Measurements from ENCODE around the gene TAF1A. TPM values are rescaled to one million over a fixed set of nuclear protein-coding genes. Genes with fewer than 3 reads are reported as not detected.

The TAF1A gene
- polyA plus RNA-seq (2011; rRNA removed) (4.9 and 7.3 TPM in 2 replicates), polyA minus RNA-seq (2011; rRNA and poly(A)+ RNA removed) (1.5 and 3.6 TPM in 2 replicates)

DNA sequence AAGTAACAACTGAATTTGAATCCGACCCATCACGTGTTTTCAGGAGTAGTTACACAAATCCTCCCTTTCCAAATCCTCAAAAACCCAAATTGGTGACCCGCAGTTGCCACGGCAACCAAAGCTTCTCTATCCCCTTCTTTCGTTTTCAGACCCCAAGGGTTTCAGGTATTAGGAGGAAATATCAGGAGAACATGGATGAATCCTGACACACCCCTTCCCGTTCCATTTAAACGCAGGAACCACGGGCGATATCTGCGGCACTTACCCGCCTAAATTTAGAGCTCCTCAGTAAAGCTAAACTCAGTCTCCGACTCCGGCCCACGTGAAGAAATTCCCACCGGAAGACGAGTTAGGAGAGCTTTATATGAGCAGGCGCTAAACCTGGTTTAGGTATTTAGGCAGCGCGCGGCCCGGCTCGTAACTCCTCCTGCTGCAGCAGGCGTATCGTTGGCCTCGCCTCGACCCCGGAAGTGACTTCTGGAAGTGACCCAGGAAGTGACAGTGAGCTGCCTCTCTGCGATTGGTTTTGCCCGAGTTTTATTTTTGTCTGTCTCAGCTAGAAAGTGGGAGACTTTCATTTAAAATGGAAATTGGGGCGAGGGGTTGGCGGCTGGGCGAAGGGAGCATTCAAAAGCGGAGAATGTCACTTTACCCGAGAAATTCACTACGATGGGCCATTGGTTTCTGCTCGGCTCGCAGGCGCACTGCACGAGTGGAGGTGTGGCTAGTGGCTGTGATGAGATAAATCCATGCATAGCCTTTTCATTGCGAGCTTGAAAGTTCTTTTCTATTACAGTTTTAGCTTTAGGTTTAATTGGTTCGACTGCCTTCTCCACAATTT, at the start of gene TAF1A:
TAF1A (minus strand) TSS at position 472 of the 841 bp plus-strand sequence.
- DNase-seq (ENCODE audit: low read depth, low spot score): peak; percentile 42
- H3K9me3 ChIP-seq (ENCODE audit: control insufficient read depth, insufficient read depth, low read length): no peaks in the 10 kb centered on the region
- ChIA-PET CTCF (interaction anchor here (1.0 to 2.1 kb wide), 3 partner anchors 37 to 124 kb away, joined by 4 to 13 read pairs (median 6); no protein-coding TSS in a partner anchor), POLR2A (interaction anchor here (0.8 to 1.2 kb wide), 2 partner anchors 45 to 124 kb away, joined by 3 to 5 read pairs; no protein-coding TSS in a partner anchor)
- TF ChIP-seq, protein P1, sequence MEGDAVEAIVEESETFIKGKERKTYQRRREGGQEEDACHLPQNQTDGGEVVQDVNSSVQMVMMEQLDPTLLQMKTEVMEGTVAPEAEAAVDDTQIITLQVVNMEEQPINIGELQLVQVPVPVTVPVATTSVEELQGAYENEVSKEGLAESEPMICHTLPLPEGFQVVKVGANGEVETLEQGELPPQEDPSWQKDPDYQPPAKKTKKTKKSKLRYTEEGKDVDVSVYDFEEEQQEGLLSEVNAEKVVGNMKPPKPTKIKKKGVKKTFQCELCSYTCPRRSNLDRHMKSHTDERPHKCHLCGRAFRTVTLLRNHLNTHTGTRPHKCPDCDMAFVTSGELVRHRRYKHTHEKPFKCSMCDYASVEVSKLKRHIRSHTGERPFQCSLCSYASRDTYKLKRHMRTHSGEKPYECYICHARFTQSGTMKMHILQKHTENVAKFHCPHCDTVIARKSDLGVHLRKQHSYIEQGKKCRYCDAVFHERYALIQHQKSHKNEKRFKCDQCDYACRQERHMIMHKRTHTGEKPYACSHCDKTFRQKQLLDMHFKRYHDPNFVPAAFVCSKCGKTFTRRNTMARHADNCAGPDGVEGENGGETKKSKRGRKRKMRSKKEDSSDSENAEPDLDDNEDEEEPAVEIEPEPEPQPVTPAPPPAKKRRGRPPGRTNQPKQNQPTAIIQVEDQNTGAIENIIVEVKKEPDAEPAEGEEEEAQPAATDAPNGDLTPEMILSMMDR (IDR thresholded peaks at IDR 0.05; ENCODE audit: low read depth, low read length): no peak
- no peaks in the 10 kb centered on the region for H3K27me3 ChIP-seq (ENCODE audit: control insufficient read depth, insufficient read depth, low read length)
- peak within 1 kb of the TSS; percentile 81 for H3K4me3 ChIP-seq (ENCODE audit: low read depth, low read length)
- H3K27ac ChIP-seq (ENCODE audit: low read depth, low read length): peak within 1 kb of the TSS; percentile 41

GRCh38 chr1:222634180-222635013, 44.7 kb upstream of the TAF1A start:
- CTCF ChIA-PET: interaction anchor here (0.6 to 5.9 kb wide), 30 partner anchors 10 to 179 kb away, joined by 3 to 134 read pairs (median 4); partner anchors contain the start of gene TAF1A

DNA sequence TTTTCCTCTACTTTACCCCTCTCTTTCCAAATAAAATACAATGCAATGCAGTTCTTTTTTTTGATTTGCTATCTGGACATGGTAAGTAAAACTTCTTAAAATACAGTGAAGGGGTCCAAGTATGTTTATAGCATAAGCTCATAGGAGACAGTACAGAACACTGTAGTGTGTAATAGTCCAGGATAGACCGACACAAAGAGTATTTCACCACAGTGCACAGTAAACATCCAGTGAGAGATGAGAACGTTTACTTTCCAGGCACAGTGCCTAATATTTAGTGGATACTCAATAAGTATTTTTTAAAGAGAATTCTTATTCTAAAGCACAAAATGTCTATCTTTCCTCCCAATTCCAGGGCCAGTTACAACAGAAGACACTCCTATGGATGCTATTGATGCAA, 43.0 kb upstream of the TAF1A start:
- no peak overlapping the region for H3K27ac ChIP-seq (ENCODE audit: low read depth, low read length)
- H3K4me3 ChIP-seq (ENCODE audit: low read depth, low read length): no peak overlapping the region
- ChIA-PET CTCF (interaction anchor here (5.9 kb wide), 1 partner anchor 168 kb away, joined by 134 read pairs; no protein-coding TSS in a partner anchor), POLR2A (no interaction called here)
- DNase-seq (ENCODE audit: low read depth, low spot score): no peak
- no peaks in the 10 kb centered on the region for H3K9me3 ChIP-seq (ENCODE audit: control insufficient read depth, insufficient read depth, low read length)
- TF ChIP-seq, protein P1 (IDR thresholded peaks at IDR 0.05; ENCODE audit: low read depth, low read length): no peak
- H3K27me3 ChIP-seq (ENCODE audit: control insufficient read depth, insufficient read depth, low read length): no peaks in the 10 kb centered on the region

More at GRCh38 chr1:222634180-222635013, 44.7 kb upstream of the TAF1A start:
- DNase-seq (ENCODE audit: low read depth, low spot score): peak; percentile 85
- POLR2A ChIA-PET: interaction anchor here (0.8 to 1.2 kb wide), 3 partner anchors 10 to 169 kb away, joined by 5 to 10 read pairs (median 8); partner anchors contain the start of gene TAF1A
- TF ChIP-seq, protein P1 (IDR thresholded peaks at IDR 0.05; ENCODE audit: low read depth, low read length): peak; percentile 85
- Histone ChIP-seq H3K27me3 (ENCODE audit: control insufficient read depth, insufficient read depth, low read length) (no peaks in the 10 kb centered on the region), H3K4me3 (ENCODE audit: low read depth, low read length) (no peak overlapping the region), H3K9me3 (ENCODE audit: control insufficient read depth, insufficient read depth, low read length) (no peaks in the 10 kb centered on the region), H3K27ac (ENCODE audit: low read depth, low read length) (no peak overlapping the region)

- TF ChIP-seq, protein P1 (IDR thresholded peaks at IDR 0.05; ENCODE audit: low read depth, low read length): no peak
- H3K27ac ChIP-seq (ENCODE audit: low read depth, low read length): peak overlapping the region; percentile 33
- CTCF ChIA-PET: interaction anchor here (5.9 kb wide), 1 partner anchor 167 kb away, joined by 134 read pairs; no protein-coding TSS in a partner anchor
- DNase-seq (ENCODE audit: low read depth, low spot score): no peak
- no peaks in the 10 kb centered on the region for H3K27me3 ChIP-seq (ENCODE audit: control insufficient read depth, insufficient read depth, low read length)
- no peaks in the 10 kb centered on the region for H3K9me3 ChIP-seq (ENCODE audit: control insufficient read depth, insufficient read depth, low read length)
- POLR2A ChIA-PET: no interaction called here
- no peak overlapping the region for H3K4me3 ChIP-seq (ENCODE audit: low read depth, low read length)
These were observed 42.0 kb upstream of the TAF1A start for GRCh38 chr1:222631611-222632208.

Measured in AG04450 (cell line).